Measurements from ENCODE around the gene TTPAL.

The TTPAL gene

DNA sequence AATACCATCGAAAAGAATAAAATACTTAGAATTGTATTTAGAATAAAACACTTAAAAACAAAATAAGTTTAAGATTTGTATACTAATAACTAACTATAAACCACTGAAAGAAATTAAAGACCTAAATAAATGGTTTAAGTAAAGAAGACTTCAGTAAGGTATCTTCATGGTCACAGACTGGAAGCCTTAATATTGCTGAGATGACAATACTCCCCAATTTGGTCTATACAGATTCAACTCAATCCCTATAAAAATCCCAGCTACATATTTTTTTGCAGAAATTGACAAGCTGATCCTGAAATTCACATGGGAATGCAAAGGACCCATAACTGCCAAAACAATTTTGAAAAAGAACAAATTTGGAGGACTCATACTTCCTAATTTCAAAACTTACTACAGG lies 27.3 kb downstream of the TTPAL start:
- Histone ChIP-seq H3K4me3 (ENCODE audit: low read depth, low read length) (no peak overlapping the region), H3K9ac (ENCODE audit: low read length) (no peak overlapping the region), H3K27ac (ENCODE audit: low read depth, low read length) (no peak overlapping the region), H3K4me1 (ENCODE audit: control insufficient read depth, insufficient read depth, low read length) (no peaks in the 10 kb centered on the region), H3K9me3 (ENCODE audit: control insufficient read depth, insufficient read depth, low read depth, low read length) (no peaks in the 10 kb centered on the region), H3K27me3 (ENCODE audit: control insufficient read depth, insufficient read depth, low read length) (no peaks in the 10 kb centered on the region), H3K36me3 (ENCODE audit: control insufficient read depth, insufficient read depth, low read length) (peaks cover 91% of the 10 kb centered on the region)

DNA sequence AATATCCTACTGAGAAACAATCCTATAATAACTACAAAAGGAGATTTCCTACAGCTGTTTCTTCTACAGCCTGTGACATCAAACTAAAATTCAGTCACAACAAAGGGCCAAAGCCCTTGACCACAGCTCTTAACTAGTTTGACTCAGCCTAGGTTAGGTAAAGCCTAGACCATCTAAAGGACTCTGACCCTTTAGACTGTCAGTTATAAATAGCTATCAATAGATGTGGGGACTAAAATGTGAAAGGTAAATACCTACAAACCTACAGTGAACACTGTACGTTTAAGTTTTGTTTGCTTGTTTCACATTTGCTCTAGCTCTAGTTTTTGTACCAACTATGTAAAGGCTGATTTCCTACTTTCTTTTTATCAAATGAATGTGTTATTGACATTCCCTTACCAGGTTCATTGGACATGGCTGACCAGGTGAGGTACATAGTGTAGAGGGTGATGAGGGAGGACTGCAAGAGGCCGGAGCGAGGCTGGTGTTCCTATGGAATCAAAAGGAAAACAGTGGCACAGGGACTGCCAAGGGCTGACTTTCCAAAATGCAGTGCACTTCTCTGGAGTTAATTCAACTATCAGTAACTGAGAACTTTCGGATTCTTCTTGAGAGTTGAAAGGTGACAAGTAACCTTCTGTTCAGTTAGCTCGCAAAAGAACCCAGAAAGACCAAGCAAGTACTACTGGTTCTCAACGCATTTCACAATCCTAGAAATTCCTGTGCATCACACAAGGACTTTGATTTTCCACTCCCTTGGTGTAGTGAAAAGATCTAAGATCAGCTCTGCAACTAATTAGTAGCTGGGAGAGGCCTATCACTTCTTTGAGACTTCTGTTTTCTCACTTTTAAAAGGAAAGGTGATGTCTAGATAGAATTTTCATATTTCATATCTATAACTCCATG lies 29.0 kb downstream of the TTPAL start:
- no peak overlapping the region for H3K9ac ChIP-seq (ENCODE audit: low read length)
- H3K27me3 ChIP-seq (ENCODE audit: control insufficient read depth, insufficient read depth, low read length): no peaks in the 10 kb centered on the region
- peaks cover 94% of the 10 kb centered on the region for H3K36me3 ChIP-seq (ENCODE audit: control insufficient read depth, insufficient read depth, low read length)
- H3K27ac ChIP-seq (ENCODE audit: low read depth, low read length): no peak overlapping the region
- H3K9me3 ChIP-seq (ENCODE audit: control insufficient read depth, insufficient read depth, low read depth, low read length): no peaks in the 10 kb centered on the region
- H3K4me3 ChIP-seq (ENCODE audit: low read depth, low read length): no peak overlapping the region
- H3K4me1 ChIP-seq (ENCODE audit: control insufficient read depth, insufficient read depth, low read length): no peaks in the 10 kb centered on the region

DNA sequence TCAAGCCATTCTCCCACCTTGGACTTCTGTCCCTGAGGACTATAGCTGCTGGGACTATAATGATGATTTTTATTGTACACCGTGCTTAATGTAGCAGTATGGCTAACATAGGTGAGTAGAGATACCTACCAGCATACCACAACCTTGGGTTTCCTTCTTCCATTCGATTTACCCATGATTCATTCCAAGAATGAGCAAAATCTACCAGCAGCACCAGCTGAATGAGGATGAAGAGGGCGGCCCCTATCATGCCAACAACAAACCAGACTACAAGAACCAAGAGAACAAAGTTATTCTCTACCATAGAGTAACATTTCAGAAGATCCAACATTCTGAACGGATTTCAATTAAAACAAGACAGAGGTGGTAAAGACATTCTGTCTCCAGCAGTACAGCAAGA lies 34.1 kb downstream of the TTPAL start:
- peaks cover 75% of the 10 kb centered on the region for H3K36me3 ChIP-seq (ENCODE audit: control insufficient read depth, insufficient read depth, low read length)
- no peak overlapping the region for H3K27ac ChIP-seq (ENCODE audit: low read depth, low read length)

DNA sequence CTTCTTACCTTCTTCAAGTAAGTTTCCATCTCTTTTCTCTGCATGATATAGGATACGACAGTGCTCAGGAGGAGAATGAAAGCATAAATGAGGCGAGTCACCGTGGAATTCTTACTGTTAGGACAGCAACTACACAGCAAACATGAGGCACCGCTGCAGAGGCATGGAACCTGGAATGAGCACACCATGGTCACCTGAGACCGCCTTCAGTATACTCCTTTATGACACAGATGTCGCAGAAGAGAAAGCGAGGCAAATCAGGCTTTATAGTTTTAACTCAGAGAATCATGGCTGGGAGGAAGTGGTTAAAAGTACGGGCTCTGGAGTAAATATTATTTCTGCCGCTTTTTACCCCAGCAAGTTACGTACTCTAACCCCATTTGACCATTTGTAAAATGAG lies 38.2 kb downstream of the TTPAL start:
- Histone ChIP-seq H3K4me1 (ENCODE audit: control insufficient read depth, insufficient read depth, low read length) (peaks cover 6% of the 10 kb centered on the region; the same call in 1 of the 2 replicates), H3K9me3 (ENCODE audit: control insufficient read depth, insufficient read depth, low read depth, low read length) (no peaks in the 10 kb centered on the region), H3K36me3 (ENCODE audit: control insufficient read depth, insufficient read depth, low read length) (peaks cover 49% of the 10 kb centered on the region), H3K27me3 (ENCODE audit: control insufficient read depth, insufficient read depth, low read length) (no peaks in the 10 kb centered on the region), H3K27ac (ENCODE audit: low read depth, low read length) (no peak overlapping the region), H3K9ac (ENCODE audit: low read length) (no peak overlapping the region), H3K4me3 (ENCODE audit: low read depth, low read length) (no peak overlapping the region)

More for the DNA sequence above, 34.1 kb downstream of the TTPAL start:
- Histone ChIP-seq H3K4me3 (ENCODE audit: low read depth, low read length) (no peak overlapping the region), H3K27me3 (ENCODE audit: control insufficient read depth, insufficient read depth, low read length) (no peaks in the 10 kb centered on the region), H3K4me1 (ENCODE audit: control insufficient read depth, insufficient read depth, low read length) (no peaks in the 10 kb centered on the region), H3K9ac (ENCODE audit: low read length) (no peak overlapping the region), H3K9me3 (ENCODE audit: control insufficient read depth, insufficient read depth, low read depth, low read length) (no peaks in the 10 kb centered on the region)

DNA sequence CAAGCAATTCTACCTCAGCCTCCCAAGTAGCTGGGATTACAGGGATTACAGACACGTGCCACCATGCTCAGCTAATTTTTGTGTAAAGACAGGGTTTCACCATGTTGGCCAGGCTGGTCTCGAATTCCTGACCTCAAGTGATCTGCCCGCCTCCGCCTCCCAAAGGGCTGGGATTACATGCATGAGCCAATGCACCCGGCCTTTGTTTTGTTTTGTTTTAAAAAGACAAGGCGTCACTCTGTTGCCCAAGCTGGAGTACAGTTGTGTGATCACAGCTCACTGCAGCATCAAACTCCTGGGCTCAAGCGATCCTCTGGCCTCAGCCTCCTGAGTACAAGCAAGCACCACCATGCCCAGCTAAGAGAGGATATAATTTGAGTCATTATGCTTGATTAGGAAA lies 40.8 kb downstream of the TTPAL start:
- H3K27ac ChIP-seq (ENCODE audit: low read depth, low read length): no peak overlapping the region
- H3K4me3 ChIP-seq (ENCODE audit: low read depth, low read length): no peak overlapping the region

DNA sequence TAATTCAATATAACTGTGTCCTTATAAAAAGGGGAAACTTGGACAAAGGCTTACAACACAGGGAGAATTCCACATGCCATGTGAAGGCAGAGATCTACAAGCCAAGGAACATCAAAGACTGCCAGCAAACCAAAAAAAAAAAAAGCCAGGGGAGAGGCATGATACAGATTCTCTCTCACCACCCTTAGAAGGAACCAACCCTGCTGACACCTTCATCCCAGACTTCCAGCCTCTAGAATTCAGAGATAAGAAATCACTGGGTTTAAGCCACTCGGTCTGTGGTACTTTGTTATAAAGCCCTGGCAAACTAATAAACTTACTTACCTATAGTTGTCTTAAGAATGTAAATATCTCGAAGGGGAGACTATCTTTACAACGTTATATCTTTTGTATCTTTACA lies 41.8 kb downstream of the TTPAL start:
- H3K27ac ChIP-seq (ENCODE audit: low read depth, low read length): no peak overlapping the region
- peaks cover 18% of the 10 kb centered on the region for H3K36me3 ChIP-seq (ENCODE audit: control insufficient read depth, insufficient read depth, low read length)
- H3K9me3 ChIP-seq (ENCODE audit: control insufficient read depth, insufficient read depth, low read depth, low read length): no peaks in the 10 kb centered on the region
- H3K9ac ChIP-seq (ENCODE audit: low read length): no peak overlapping the region
- H3K4me3 ChIP-seq (ENCODE audit: low read depth, low read length): no peak overlapping the region
- no peaks in the 10 kb centered on the region for H3K27me3 ChIP-seq (ENCODE audit: control insufficient read depth, insufficient read depth, low read length)
- H3K4me1 ChIP-seq (ENCODE audit: control insufficient read depth, insufficient read depth, low read length): peaks cover 21% of the 10 kb centered on the region; the same call in 1 of the 2 replicates

More for the DNA sequence above, 40.8 kb downstream of the TTPAL start:
- no peaks in the 10 kb centered on the region for H3K27me3 ChIP-seq (ENCODE audit: control insufficient read depth, insufficient read depth, low read length)
- peaks cover 18% of the 10 kb centered on the region; the same call in 1 of the 2 replicates for H3K4me1 ChIP-seq (ENCODE audit: control insufficient read depth, insufficient read depth, low read length)
- no peak overlapping the region for H3K9ac ChIP-seq (ENCODE audit: low read length)
- peaks cover 25% of the 10 kb centered on the region for H3K36me3 ChIP-seq (ENCODE audit: control insufficient read depth, insufficient read depth, low read length)
- H3K9me3 ChIP-seq (ENCODE audit: control insufficient read depth, insufficient read depth, low read depth, low read length): no peaks in the 10 kb centered on the region

DNA sequence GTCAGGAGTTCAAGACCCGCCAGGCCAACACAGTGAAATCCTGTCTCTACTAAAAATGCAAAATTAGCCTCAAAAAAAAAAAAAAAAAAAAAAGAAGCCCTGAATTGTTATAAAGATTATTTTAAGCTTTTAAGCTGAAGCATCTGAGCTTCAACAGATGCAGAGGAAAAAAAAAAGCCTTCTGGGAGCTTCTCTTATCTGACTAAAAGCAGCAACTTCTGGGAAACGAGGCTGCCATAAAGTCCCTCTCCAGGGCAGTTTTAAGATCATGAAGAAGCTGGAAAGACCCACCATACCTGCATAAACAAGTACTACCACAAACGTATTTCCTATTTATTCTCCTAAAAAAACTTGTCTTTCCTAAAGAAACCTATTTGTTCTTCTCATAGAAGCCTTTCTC lies 42.6 kb downstream of the TTPAL start:
- no peak overlapping the region for H3K27ac ChIP-seq (ENCODE audit: low read depth, low read length)
- H3K4me1 ChIP-seq (ENCODE audit: control insufficient read depth, insufficient read depth, low read length): peaks cover 29% of the 10 kb centered on the region; the same call in 1 of the 2 replicates
- H3K27me3 ChIP-seq (ENCODE audit: control insufficient read depth, insufficient read depth, low read length): no peaks in the 10 kb centered on the region
- H3K36me3 ChIP-seq (ENCODE audit: control insufficient read depth, insufficient read depth, low read length): peaks cover 12% of the 10 kb centered on the region
- H3K4me3 ChIP-seq (ENCODE audit: low read depth, low read length): no peak overlapping the region
- H3K9ac ChIP-seq (ENCODE audit: low read length): no peak overlapping the region
- no peaks in the 10 kb centered on the region for H3K9me3 ChIP-seq (ENCODE audit: control insufficient read depth, insufficient read depth, low read depth, low read length)

DNA sequence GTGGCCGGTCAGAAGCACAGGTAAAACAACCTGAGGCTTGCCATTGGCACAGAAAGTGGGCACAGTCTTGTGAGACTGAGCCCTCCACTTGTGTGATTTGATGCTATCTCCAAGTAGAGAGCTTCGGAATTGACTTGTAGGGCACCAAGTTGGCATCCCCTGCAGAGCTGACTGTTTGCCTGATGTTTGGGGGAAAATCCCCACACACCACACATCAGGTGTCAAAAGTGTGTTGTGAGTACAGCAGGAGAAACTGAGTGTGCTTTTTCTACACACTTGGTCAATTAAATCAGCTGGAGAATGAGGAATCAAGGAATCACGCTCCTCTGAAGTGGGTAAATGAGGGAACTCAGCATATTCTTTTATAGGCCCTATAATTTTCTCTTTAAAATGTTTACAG lies 45.2 kb downstream of the TTPAL start:
- Histone ChIP-seq H3K36me3 (ENCODE audit: control insufficient read depth, insufficient read depth, low read length) (peaks cover 9% of the 10 kb centered on the region), H3K9ac (ENCODE audit: low read length) (peak overlapping the region; percentile 96), H3K4me1 (ENCODE audit: control insufficient read depth, insufficient read depth, low read length) (peaks cover 52% of the 10 kb centered on the region), H3K4me3 (ENCODE audit: low read depth, low read length) (peak overlapping the region; percentile 97), H3K27me3 (ENCODE audit: control insufficient read depth, insufficient read depth, low read length) (no peaks in the 10 kb centered on the region), H3K27ac (ENCODE audit: low read depth, low read length) (no peak overlapping the region; the same call in 1 of the 2 replicates), H3K9me3 (ENCODE audit: control insufficient read depth, insufficient read depth, low read depth, low read length) (no peaks in the 10 kb centered on the region)

DNA sequence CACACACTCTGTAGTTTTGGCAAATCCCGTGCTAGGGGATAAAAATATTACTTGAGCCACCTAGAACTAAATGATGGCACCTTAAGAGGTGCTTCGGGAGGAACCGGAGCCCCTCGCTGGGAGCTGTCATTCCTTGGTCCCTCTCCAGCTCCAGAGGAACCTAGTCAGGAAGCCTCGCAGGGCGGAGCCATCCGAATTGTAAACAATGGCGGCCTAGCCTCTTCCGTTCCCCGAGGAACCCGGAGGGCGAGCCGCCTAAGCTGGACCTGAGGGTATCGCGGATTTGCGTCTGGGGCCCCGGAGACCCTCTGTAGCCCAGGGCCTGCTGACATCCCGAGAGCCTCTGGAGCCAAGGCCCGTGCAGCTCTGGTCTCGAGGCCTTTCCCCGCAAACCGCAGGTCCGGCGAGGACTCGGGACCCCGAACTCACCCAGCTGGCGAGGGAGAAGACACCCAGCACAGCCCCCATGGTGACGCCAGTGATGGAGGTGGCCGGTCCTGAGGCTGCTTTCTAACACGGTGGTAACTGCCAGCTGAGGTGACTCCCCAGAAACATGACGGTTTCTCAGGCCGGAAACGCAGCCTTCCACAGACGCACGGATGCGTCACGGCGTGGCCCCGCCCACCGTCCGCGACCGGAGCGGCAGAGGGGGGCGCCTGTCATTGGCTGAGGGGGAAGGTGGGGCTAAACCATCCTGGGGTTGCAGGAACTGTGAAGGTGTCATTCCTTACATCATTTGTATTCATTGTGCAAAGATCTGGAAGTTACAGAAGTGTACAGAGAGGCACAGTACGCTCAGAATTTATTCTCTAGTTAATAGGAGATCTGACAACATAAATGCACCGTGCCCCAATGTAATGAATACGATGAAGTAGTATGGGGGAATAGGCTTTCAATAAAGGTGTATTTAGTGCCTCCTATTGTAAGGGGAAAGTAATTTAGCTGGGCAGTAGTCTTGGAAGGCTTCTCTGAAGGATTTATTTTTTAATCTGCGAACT lies 46.1 kb downstream of the TTPAL start, which contains the start of gene SERINC3:
Gene SERINC3 (minus strand): TSS at position 587 of the 998 bp plus-strand sequence. CDS start 119 bp downstream, at position 468.
- peaks cover 4% of the 10 kb centered on the region for H3K36me3 ChIP-seq (ENCODE audit: control insufficient read depth, insufficient read depth, low read length)
- no peaks in the 10 kb centered on the region for H3K9me3 ChIP-seq (ENCODE audit: control insufficient read depth, insufficient read depth, low read depth, low read length)
- H3K27ac ChIP-seq (ENCODE audit: low read depth, low read length): peak within 1 kb of the TSS; percentile 89
- peaks cover 54% of the 10 kb centered on the region for H3K4me1 ChIP-seq (ENCODE audit: control insufficient read depth, insufficient read depth, low read length)
- no peaks in the 10 kb centered on the region for H3K27me3 ChIP-seq (ENCODE audit: control insufficient read depth, insufficient read depth, low read length)
- peak within 1 kb of the TSS; percentile 97 for H3K4me3 ChIP-seq (ENCODE audit: low read depth, low read length)
- H3K9ac ChIP-seq (ENCODE audit: low read length): peak within 1 kb of the TSS; percentile 96

DNA sequence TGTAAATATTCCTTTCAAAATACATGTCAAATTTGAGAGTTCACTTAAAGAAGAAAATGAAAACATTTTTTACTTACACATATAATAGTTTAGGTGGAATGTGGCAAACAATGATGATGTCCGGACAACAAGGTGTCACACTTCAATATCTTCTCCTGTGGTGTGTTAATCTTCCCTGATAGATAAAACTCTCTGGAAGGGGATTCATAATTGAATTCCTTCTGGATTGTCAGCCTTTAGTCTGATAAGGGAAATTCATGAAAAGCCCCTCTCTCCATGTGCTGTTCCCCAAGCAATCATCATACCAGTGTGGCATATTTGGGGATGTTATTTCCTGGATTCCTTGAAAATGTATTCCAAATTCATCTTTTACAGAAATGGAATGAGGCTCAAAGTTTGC lies 47.2 kb downstream of the TTPAL start:
- Histone ChIP-seq H3K4me3 (ENCODE audit: low read depth, low read length) (no peak overlapping the region), H3K9ac (ENCODE audit: low read length) (peak overlapping the region; percentile 58)

More for the DNA sequence above, 47.2 kb downstream of the TTPAL start:
- no peaks in the 10 kb centered on the region; the same call in 1 of the 2 replicates for H3K36me3 ChIP-seq (ENCODE audit: control insufficient read depth, insufficient read depth, low read length)
- peaks cover 54% of the 10 kb centered on the region for H3K4me1 ChIP-seq (ENCODE audit: control insufficient read depth, insufficient read depth, low read length)
- no peaks in the 10 kb centered on the region for H3K9me3 ChIP-seq (ENCODE audit: control insufficient read depth, insufficient read depth, low read depth, low read length)
- peak overlapping the region; percentile 85; the same call in 1 of the 2 replicates for H3K27ac ChIP-seq (ENCODE audit: low read depth, low read length)
- H3K27me3 ChIP-seq (ENCODE audit: control insufficient read depth, insufficient read depth, low read length): no peaks in the 10 kb centered on the region

Measured in HUES6 (cell line).